ENCODE measurements around the gene NCOA4.

- TF ChIP-seq ATF2 (CRISPR knock-in tag; IDR thresholded peaks at IDR 0.05; ENCODE audit: borderline replicate concordance, low read depth) (no peak), CTCF (IDR thresholded peaks at IDR 0.05) (no peak), FOXK1 (CRISPR knock-in tag; IDR thresholded peaks at IDR 0.05) (no peak)
Measured at GRCh38 chr10:46057038-46057437, 26.6 kb upstream of the NCOA4 start.

Measured in WTC11 (cell line).